HL-60 (cell line): Measurements from ENCODE around the gene ART1.

Source experiments
- CTCF ChIP-seq: IDR thresholded peaks from one replicate; pipeline ENCODE4 v1.5.1; 2011; ENCODE audit warnings: low read length, control low read depth, inconsistent platforms; ENCODE audit not compliant: insufficient read depth
- POLR2AphosphoS5 ChIP-seq: IDR thresholded peaks from 2 replicates; pipeline ENCODE4 v1.6.1; 2012; ENCODE audit warnings: low read depth
- REST ChIP-seq: IDR thresholded peaks from 2 replicates; pipeline ENCODE4 v1.6.1; 2012; ENCODE audit warnings: low read depth; ENCODE audit not compliant: insufficient replicate concordance

GRCh38 chr11:3671334-3672254 is 26.7 kb downstream of the ART1 start, which contains the start of gene CHRNA10:
- TF ChIP-seq POLR2AphosphoS5: no peak
- no peak for TF ChIP-seq CTCF
- TF ChIP-seq REST: no peak
